Cardiac muscle cell (in vitro differentiated cells and primary cell): ENCODE measurements around the gene CDK8. TPM values are rescaled to one million over a fixed set of nuclear protein-coding genes. Genes with fewer than 3 reads are reported as not detected.

ENCODE experiments used
- DNase-seq, 2 donors: peaks; one replicate each; pipeline versions ENCODE4 v3.0.0 to v3.0.0-alpha.2; 2010 to 2017; ENCODE audit warnings: low read depth in 1 of 2, low spot score in 1 of 2
- H3K27ac ChIP-seq: fragments of 200-600 bp; sonication (generic); 2 replicates; pipeline ENCODE4 v1.5.1; 2016
- H3K27me3 ChIP-seq: fragments of 200-600 bp; sonication (generic); 2 replicates; pipeline ENCODE4 v1.6.0; 2016; ENCODE audit warnings: control low read depth
- H3K36me3 ChIP-seq: fragments of 200-600 bp; sonication (generic); 2 replicates; pipeline ENCODE4 v1.5.1; 2016; ENCODE audit warnings: control low read depth
- H3K4me1 ChIP-seq: fragments of 200-600 bp; sonication (generic); 2 replicates; pipeline ENCODE4 v1.8.1; 2017; ENCODE audit warnings: low read depth, mild to moderate bottlenecking, mixed run types
- H3K4me3 ChIP-seq: fragments of 200-600 bp; sonication (generic); 2 replicates; pipeline ENCODE4 v1.5.1; 2016; ENCODE audit warnings: mild to moderate bottlenecking
- H3K9me3 ChIP-seq: fragments of 200-600 bp; sonication (generic); 2 replicates; pipeline ENCODE4 v1.5.1; 2017; ENCODE audit warnings: low read depth, mild to moderate bottlenecking, control low read depth
- CTCF ChIP-seq: IDR thresholded peaks from 2 replicates; pipeline ENCODE4 v1.5.1; 2012; ENCODE audit warnings: low read depth, mild to moderate bottlenecking, low read length
- polyA plus RNA-seq: library from polyadenylated mRNA; unstranded; fragments of >200 nt; fragmentation: Nextera tagmentation; extraction: Ambion mirVana; gene quantifications from 2 replicates; pipeline ENCODE4 v1.2.1, GENCODE V29; 2016
- total RNA-seq: library from RNA; depleted of rRNA; stranded (reverse); fragments of >200 nt; gene quantifications from 2 replicates; pipeline ENCODE4 v1.2.3, GENCODE V29; 2016

CDK8 gene
- total and polyA plus RNA-seq, 2 experiments from 2014 or later = 19.8 to 26.7 TPM

GRCh38 chr13:26401578-26402021, 147.7 kb downstream of the CDK8 start:
- peaks cover 35% of the 10 kb centered on the region for H3K36me3 ChIP-seq
- no peak overlapping the region for H3K4me3 ChIP-seq
- DNase-seq = no peak
- H3K27ac ChIP-seq = no peak overlapping the region
- no peaks in the 10 kb centered on the region for H3K4me1 ChIP-seq
- no peaks in the 10 kb centered on the region for H3K27me3 ChIP-seq
- H3K9me3 ChIP-seq = no peaks in the 10 kb centered on the region
- no peak for TF ChIP-seq CTCF

GRCh38 chr13:26406791-26407190, 152.9 kb downstream of the CDK8 start:
- Histone ChIP-seq H3K9me3 (no peaks in the 10 kb centered on the region), H3K27me3 (no peaks in the 10 kb centered on the region), H3K4me3 (no peak overlapping the region), H3K27ac (no peak overlapping the region), H3K36me3 (peaks cover 22% of the 10 kb centered on the region), H3K4me1 (no peaks in the 10 kb centered on the region)
- DNase-seq = no peak
- no peak for TF ChIP-seq CTCF

- no peak overlapping the region for H3K27ac ChIP-seq
- H3K9me3 ChIP-seq = no peaks in the 10 kb centered on the region
- DNase-seq = no peak
- no peaks in the 10 kb centered on the region for H3K27me3 ChIP-seq
- H3K4me1 ChIP-seq = no peaks in the 10 kb centered on the region
- no peaks in the 10 kb centered on the region for H3K36me3 ChIP-seq
- no peak for TF ChIP-seq CTCF
- H3K4me3 ChIP-seq = no peak overlapping the region
These were observed 157.3 kb downstream of the CDK8 start for GRCh38 chr13:26411206-26411605.

GRCh38 chr13:26412263-26412662, 158.3 kb downstream of the CDK8 start:
- H3K27ac ChIP-seq = no peak overlapping the region
- no peaks in the 10 kb centered on the region for H3K36me3 ChIP-seq
- DNase-seq = peak in 1 of 2 donors; percentile 6
- H3K27me3 ChIP-seq = no peaks in the 10 kb centered on the region
- no peaks in the 10 kb centered on the region for H3K4me1 ChIP-seq
- no peak for TF ChIP-seq CTCF
- no peak overlapping the region for H3K4me3 ChIP-seq
- H3K9me3 ChIP-seq = no peaks in the 10 kb centered on the region

- TF ChIP-seq CTCF = no peak
- no peaks in the 10 kb centered on the region for H3K27me3 ChIP-seq
- no peak overlapping the region for H3K27ac ChIP-seq
- no peaks in the 10 kb centered on the region for H3K36me3 ChIP-seq
- H3K4me1 ChIP-seq = no peaks in the 10 kb centered on the region
- no peaks in the 10 kb centered on the region for H3K9me3 ChIP-seq
- no peak overlapping the region for H3K4me3 ChIP-seq
- DNase-seq = no peak
These were observed 159.2 kb downstream of the CDK8 start for GRCh38 chr13:26412936-26413716.
